Measurements from ENCODE around the gene PIKFYVE.
A peak's percentile ranks its signal among the peaks of the same experiment; 100 is the strongest.
"Not testable (repeated sequence)": the region's sequence is repeated elsewhere in the genome, so short reads cannot be mapped to it uniquely, and the experiment has no call there.

PIKFYVE gene

GRCh38 chr2:208265371-208265800 is 669 bp upstream of the PIKFYVE start:
- DNase-seq: peak; percentile 61
- no peaks in the 10 kb centered on the region for H3K27me3 ChIP-seq (replicated peaks)
- H3K4me3 ChIP-seq (ENCODE audit: low read depth, low read length): peak overlapping the region; percentile 92
- TF ChIP-seq CTCF (IDR thresholded peaks at IDR 0.05; ENCODE audit: low read depth, low read length, missing control alignments): no peak
- in situ Hi-C loops (cut with HindIII; ENCODE audit: low pct_ligation_motif_present, low sequenced_read_pairs): no loop called here
- peak overlapping the region; percentile 82 for H3K27ac ChIP-seq
- H3K36me3 ChIP-seq (replicated peaks): no peaks in the 10 kb centered on the region

- Histone ChIP-seq H3K27me3 (replicated peaks) (no peaks in the 10 kb centered on the region), H3K4me3 (ENCODE audit: low read depth, low read length) (peak overlapping the region; percentile 92), H3K36me3 (replicated peaks) (peaks cover 3% of the 10 kb centered on the region), H3K27ac (peak overlapping the region; percentile 82)
- in situ Hi-C loops (cut with HindIII; ENCODE audit: low pct_ligation_motif_present, low sequenced_read_pairs): no loop called here
- peak; percentile 12 for TF ChIP-seq CTCF (IDR thresholded peaks at IDR 0.05; ENCODE audit: low read depth, low read length, missing control alignments)
- DNase-seq: no peak
Observed at GRCh38 chr2:208266553-208266893, 468 bp downstream of the PIKFYVE start.

- Histone ChIP-seq H3K4me3 (ENCODE audit: low read depth, low read length) (peak overlapping the region; percentile 92), H3K27me3 (replicated peaks) (no peaks in the 10 kb centered on the region), H3K36me3 (replicated peaks) (peaks cover 6% of the 10 kb centered on the region), H3K27ac (peak overlapping the region; percentile 82)
- no peak for TF ChIP-seq CTCF (IDR thresholded peaks at IDR 0.05; ENCODE audit: low read depth, low read length, missing control alignments)
- in situ Hi-C loops (cut with HindIII; ENCODE audit: low pct_ligation_motif_present, low sequenced_read_pairs): no loop called here
- DNase-seq: no peak
Observed at GRCh38 chr2:208266936-208267335, 881 bp downstream of the PIKFYVE start.

- in situ Hi-C loops (cut with HindIII; ENCODE audit: low pct_ligation_motif_present, low sequenced_read_pairs); H3K36me3 ChIP-seq (replicated peaks); H3K27ac ChIP-seq; H3K27me3 ChIP-seq (replicated peaks); DNase-seq: not testable (repeated sequence)
- peak overlapping the region; percentile 92 for H3K4me3 ChIP-seq (ENCODE audit: low read depth, low read length)
Observed at GRCh38 chr2:208267526-208267925, 1.5 kb downstream of the PIKFYVE start.

GRCh38 chr2:208268156-208268952 is 2.3 kb downstream of the PIKFYVE start:
- H3K4me3 ChIP-seq (ENCODE audit: low read depth, low read length): no peak overlapping the region
- peaks cover 6% of the 10 kb centered on the region for H3K36me3 ChIP-seq (replicated peaks)
- no peak for DNase-seq
- no peak overlapping the region for H3K27ac ChIP-seq
- no peak for TF ChIP-seq CTCF (IDR thresholded peaks at IDR 0.05; ENCODE audit: low read depth, low read length, missing control alignments)
- in situ Hi-C loops (cut with HindIII; ENCODE audit: low pct_ligation_motif_present, low sequenced_read_pairs): no loop called here
- H3K27me3 ChIP-seq (replicated peaks): no peaks in the 10 kb centered on the region

GRCh38 chr2:208269091-208269490 is 3.0 kb downstream of the PIKFYVE start:
- in situ Hi-C loops (cut with HindIII; ENCODE audit: low pct_ligation_motif_present, low sequenced_read_pairs): no loop called here
- peak; percentile 44 for TF ChIP-seq CTCF (IDR thresholded peaks at IDR 0.05; ENCODE audit: low read depth, low read length, missing control alignments)
- H3K27me3 ChIP-seq (replicated peaks): no peaks in the 10 kb centered on the region
- DNase-seq: no peak
- H3K27ac ChIP-seq: no peak overlapping the region
- H3K36me3 ChIP-seq (replicated peaks): peaks cover 6% of the 10 kb centered on the region
- no peak overlapping the region for H3K4me3 ChIP-seq (ENCODE audit: low read depth, low read length)

All from brain microvascular endothelial cell (primary cell).